Stimulated activated CD8-positive, alpha-beta memory T cell treated with anti-CD3 and anti-CD28 coated beads, Interleukin-2, amount 100 ng/mL, for 48 hours (primary cell): ENCODE data around the gene LRRN1.
A peak's percentile ranks its signal among the peaks of the same experiment; 100 is the strongest.

Experiments used
- DNase-seq, 2 donors: peaks; one replicate each; pipeline ENCODE4 v3.0.0-alpha.2; 2020; ENCODE audit warnings: low read depth in 2 of 2

The LRRN1 gene

GRCh38 chr3:3799173-3800079, at the start of gene LRRN1:
LRRN1 (plus strand) TSS chr3:3799431; CDS start chr3:3844642, 45,211 bp downstream.
- DNase-seq, result peak; percentile 48 to 62

DNA sequence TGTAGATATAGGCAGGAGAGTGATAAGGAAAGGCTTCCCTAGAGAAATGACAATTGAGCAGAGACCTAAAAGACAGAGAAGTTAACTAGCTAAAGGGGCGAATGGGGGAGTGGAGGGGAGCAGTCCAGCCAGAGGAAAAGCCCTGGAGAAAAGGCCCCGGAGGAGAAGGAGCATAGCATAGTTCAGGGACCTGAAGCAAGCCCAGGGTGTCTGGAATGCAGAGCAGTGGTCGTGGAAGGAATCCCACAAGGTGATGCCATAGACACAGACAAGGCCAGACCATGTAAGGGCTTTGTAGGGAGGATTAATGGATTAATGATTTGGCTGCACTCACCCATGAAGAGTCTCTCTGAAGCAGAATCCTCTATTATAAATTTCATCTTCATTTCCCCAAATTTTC, 45.8 kb upstream of the LRRN1 start:
- DNase-seq, result no peak

DNA sequence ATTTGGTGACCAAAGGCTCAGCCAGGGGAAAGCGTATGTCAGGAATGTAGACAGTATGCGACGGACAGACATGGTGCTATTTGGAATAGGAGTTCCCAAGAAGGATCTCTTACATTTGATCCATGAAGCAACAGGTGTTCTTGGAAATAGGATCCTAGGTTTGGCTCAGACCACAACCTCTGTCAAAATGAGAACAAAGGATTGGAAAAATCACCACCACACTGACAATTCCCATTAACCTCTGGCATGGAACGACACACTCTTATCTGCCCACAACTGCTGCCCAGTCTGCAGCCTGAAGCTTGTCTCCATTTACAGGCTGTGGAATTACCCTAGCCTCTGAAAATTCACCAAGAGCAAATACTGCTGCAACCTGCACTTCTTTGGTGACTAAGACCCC, 33.6 kb upstream of the LRRN1 start:
- DNase-seq, result no peak

DNA sequence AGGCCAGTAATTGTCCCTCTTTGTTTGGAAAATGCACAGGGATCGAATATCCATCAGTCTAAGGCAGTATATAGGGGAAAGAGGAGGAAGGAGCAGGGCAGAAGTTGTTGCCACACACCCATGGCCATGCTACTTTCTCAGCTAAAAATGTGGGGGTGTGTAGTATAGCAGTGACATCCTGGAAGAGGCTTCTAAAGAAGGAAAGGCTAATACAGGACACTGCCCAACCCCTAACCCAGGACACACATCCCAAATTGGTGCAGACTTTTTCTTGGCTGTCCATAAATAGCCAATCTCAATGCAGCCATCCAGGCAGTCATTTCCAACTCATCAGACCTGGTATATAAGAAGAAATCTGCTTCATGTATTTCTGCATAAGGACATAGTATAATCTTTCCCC, 33.1 kb upstream of the LRRN1 start:
- DNase-seq, result no peak

GRCh38 chr3:3771094-3771493, 28.1 kb upstream of the LRRN1 start:
- no peak for DNase-seq

DNA sequence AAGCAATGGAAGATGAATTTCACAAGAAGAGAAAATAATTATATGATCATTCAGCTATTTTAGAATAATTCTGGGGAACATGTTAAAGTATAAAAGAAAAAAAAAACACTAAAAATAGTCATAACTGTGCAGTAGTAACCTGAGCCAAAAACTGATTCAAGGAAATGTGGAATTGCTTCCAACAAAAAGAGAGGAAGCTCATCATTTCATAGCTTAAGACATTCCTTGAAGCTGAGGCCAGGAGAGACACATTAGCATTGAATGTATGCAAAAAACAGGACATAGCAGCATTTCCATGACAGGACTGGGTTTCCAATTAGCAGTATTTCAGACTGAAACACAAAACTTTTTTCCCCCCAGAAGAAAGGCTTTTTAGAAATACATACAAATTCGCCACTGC, 27.7 kb upstream of the LRRN1 start:
- no peak for DNase-seq

- DNase-seq, result no peak
These were observed 26.9 kb upstream of the LRRN1 start for GRCh38 chr3:3772338-3772737.

- no peak for DNase-seq
These were observed 26.3 kb upstream of the LRRN1 start for GRCh38 chr3:3772920-3773319.

- no peak for DNase-seq
These were observed 22.6 kb upstream of the LRRN1 start for GRCh38 chr3:3776607-3777006.

GRCh38 chr3:3778216-3778615, 21.0 kb upstream of the LRRN1 start:
- DNase-seq, result no peak

GRCh38 chr3:3778641-3779270, 20.5 kb upstream of the LRRN1 start:
- no peak for DNase-seq

GRCh38 chr3:3782457-3782856, 16.8 kb upstream of the LRRN1 start:
- DNase-seq, result no peak

DNA sequence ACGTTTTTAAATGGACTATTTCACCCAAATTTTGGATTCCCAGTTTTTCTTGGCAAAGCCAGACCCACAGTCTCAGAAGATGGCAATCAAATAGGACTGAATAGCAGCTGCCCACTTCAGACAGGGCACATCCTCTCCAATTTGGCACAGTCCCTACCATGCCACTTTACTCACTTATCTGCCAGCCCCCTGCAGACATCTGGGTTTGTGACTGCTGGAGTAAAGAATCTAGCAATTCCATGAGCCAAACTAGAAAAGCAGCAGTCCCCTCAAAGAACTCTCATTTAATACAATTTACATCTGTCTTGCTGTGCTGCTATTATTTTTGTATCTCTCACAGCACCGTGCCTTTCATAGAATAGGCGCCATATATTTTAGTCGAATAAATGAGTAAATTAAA, 16.0 kb upstream of the LRRN1 start:
- no peak for DNase-seq

DNA sequence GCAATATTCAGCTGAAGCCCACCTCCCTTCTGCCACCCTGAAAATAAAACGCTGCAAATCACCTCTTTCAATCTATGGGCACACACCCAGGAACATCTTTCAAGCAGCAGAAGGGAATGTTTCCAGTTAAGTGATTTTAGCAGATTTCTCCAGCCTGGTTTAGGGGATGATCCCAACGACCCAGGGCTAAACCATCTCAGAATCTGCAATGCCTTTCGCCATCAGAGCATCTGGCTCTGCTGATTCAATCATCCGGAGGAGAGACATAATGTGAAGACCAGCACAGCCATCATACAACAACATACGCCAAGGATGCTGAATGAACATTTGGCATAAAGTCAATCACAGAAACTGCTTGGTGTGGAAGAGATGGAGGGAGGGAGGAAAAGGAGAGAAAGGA, 15.5 kb upstream of the LRRN1 start:
- DNase-seq, result no peak

DNA sequence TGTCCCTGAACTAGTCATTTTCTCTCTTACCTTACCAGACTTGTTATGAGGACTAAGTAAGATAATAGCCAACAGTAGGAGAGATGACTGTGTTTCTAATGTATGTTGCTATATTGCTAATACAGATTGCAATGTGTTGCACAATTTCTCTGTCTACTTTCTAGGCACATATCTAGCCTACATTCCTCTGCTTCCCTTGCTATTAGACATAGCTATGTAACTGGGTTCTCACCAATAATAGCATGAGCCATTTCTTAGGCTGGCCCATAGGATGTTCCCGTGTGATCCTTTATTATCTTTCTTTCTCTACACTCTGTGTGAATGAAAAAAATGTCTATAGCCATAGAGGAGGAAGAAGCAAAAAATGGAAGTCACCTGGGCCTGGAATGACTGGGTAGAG, 6.8 kb upstream of the LRRN1 start:
- DNase-seq, result no peak

DNA sequence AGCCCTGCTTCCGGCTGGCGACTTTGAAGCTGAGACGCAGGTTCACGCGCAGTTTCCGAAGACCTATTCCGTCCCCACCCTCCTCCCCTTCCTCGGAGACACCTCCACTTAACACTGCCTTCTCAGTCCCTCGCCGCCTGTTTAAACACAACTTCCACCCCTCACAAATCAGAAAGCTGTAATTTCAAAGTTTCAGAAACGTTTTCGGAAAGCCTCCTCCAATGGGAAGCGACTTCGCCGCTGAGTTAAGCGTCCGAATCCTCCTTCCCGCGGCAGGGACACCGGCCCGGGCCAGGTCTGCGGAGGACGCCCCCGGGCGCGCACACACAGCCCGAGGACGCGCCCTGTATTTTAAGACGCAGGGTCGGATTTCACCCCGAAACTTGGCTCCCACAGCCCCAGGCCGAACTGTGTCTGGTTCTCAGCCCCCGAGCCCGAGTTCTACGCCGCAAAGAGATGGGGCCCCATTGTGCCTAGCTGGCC, 559 bp upstream of the LRRN1 start:
- DNase-seq, result peak; percentile 6 to 27

DNA sequence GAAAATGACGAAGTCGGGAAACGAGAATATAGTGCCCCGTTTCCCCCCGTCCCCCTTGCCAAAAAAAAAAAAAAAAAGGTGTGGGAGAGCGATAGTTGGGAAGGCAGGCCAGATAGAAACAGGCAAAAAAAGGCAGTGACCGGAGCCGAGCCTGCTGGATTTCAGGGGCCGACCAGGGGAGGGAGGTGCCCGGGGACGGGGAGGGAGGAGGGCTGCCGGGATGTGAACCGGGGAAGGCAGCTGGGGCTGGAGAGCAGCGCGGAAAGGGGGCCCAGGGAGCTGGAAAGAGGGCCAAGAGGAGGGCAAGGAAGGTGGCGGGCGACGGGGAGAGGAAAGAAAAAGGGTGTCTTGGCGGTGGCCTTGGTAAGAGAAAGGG, 837 bp downstream of the LRRN1 start:
- peak in 1 of 2 donors; percentile 4 for DNase-seq

DNA sequence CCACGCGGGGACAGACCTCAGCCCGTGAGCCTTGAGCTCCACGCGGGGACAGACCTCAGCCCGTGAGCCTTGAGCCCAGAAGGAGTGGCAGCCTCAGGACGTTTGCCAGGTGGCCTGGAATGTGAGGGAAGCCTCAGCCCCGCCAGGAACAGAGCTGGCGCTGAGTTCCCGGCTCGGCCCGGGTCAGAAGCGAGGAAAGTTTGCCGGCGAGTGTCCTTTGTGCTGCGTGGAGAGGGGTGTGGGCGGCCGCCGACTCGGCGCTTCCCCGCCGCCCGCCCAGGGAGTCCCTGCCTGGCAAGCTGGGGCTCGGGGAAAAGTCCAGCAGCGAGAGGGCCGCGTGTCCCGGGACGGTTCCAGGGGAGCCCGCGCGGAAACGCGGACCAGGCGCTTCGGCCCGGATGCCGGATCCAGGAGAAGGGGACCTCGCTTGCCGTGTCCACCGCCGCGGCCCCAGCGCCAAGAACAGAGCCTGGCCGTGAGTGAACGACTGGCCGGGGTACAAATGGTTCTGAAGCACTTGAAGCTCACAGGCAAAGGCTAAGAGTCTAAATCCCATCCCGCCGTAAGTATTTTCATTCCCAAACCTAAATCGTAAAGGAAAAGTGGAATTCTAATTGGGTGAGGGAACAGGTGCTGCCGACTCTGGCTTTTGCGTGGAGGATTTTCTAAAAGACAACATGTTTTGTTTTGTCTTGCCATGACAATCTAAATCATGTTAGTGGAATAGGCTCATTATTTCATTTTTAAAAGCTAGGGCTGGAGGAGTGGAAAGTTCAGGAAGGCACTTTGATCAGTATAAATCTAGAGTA, 1.7 kb downstream of the LRRN1 start:
- peak in 1 of 2 donors; percentile 5 for DNase-seq

GRCh38 chr3:3801494-3801841, 2.2 kb downstream of the LRRN1 start:
- DNase-seq, result no peak

GRCh38 chr3:3802046-3802445, 2.8 kb downstream of the LRRN1 start:
- DNase-seq, result no peak

GRCh38 chr3:3804560-3804959, 5.3 kb downstream of the LRRN1 start:
- no peak for DNase-seq

- no peak for DNase-seq
These were observed 6.9 kb downstream of the LRRN1 start for GRCh38 chr3:3806092-3806491.
